HG03135 (cell line): ENCODE measurements around the gene CDK5RAP2.
"Not testable (repeated sequence)": the region's sequence is repeated elsewhere in the genome, so short reads cannot be mapped to it uniquely, and the experiment has no call there.

Experiments
- ATAC-seq: cut with Tn5 transposase; IDR thresholded peaks from one replicate; pipeline ENCODE4 v1.9.1; 2021; ENCODE audit warnings: mild to moderate bottlenecking, moderate library complexity; ENCODE audit not compliant: unreplicated experiment

Gene CDK5RAP2

DNA sequence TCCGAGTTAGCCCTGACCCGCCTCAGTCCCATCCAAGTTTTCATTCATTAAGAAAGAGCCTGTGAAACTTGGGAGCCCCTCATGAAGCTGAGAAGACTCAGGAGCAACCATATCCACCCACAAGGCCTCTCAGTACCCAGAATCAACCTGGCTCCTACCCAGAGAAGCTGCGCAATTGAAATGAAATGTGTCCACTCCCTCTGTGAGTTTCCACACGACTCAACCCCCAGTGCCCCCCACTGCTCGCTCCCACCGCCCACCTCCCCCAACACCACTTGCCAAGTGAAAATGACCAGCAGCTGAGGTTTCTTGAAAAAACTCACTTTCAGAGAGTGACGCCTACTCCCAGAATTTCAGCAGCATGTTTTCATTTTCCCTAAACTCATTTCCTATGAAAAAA, 104.6 kb downstream of the CDK5RAP2 start:
- ATAC-seq: no peak

GRCh38 chr9:120474591-120475243, 105.2 kb downstream of the CDK5RAP2 start:
- ATAC-seq: no peak

DNA sequence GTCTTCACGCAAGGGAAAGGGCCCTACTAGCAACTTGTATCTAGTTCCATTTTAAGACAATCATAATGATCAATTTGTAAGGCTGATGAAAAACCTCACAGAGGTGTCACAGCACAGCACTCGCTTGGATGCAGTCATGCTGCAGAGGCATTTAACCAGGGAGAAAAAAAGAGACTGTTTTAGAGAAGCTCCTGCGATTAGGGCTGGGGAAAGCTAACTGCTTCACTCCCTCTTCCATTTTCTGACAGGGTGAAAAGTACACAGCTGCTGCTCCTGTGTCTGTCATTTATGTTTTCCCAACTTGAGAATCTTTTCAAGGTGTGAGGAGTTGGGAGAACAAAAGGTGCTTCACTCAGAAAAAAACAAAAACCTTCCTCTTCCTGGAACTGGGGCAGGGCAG, 106.4 kb downstream of the CDK5RAP2 start:
- no peak for ATAC-seq

GRCh38 chr9:120465685-120466407, 114.1 kb downstream of the CDK5RAP2 start:
- no peak for ATAC-seq

DNA sequence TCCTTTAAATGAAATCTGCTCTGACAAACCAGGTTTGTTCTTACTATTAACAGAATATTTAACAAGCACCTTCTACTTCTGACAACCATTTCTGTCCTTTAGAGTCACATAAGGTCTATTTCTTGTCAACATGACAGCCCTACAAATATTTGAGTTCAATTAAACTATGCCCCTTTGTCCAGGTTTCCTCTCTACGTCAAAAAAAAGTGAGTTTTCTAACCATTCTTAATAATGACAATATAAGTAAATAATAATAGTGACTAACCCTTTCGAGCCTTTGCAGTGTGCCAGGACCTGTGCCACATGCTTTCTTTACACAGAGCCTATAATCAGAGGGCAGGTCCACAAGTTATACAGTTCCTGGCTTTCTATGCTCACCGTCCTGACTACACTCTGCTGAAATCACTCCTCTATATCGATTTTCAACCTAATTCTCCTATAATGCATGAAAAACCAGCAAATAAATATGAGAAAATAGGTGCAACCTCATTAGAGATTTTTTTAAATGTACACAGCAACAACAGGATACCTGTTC, 115.0 kb downstream of the CDK5RAP2 start:
- no peak for ATAC-seq

- no peak for ATAC-seq
Observed at GRCh38 chr9:120464176-120464886, 115.6 kb downstream of the CDK5RAP2 start.

DNA sequence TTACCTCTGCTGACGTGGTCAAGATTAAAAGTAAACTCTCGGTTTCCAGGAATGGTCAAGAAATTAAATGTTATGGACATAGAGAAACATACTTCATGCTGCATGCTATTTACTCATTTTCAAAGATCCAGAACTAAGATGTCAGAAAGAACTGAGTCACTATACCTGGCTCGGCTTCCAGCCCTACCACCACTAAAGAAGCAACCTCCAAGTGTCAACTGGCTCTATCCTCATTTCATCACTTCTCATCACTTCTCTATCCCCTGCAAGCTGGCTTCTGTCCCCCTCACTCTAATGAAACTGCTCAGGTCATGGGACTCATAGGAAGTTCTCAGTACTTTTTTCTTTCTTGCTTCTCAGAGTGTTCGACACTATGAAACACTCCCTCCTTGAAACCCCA, 116.2 kb downstream of the CDK5RAP2 start:
- no peak for ATAC-seq

DNA sequence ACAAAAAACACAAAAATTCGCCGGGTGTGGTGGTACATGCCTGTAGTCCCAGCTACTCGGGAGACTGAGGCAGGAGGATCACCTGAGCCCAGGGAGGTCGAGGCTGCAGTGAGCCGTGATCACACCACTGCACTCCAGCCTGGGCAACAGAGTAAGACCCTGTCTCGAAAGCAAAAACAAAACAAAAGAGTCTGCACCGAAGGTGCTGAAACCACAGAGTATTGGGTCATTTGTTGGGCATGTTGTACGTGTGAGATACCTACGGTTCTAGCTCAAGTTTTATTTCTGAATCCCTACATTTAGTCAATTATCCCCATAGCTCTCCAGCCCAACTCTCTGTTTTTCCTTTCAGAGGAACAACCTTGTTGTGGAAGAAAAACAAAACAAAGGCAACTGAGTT, 118.3 kb downstream of the CDK5RAP2 start:
- not testable (repeated sequence) for ATAC-seq

- ATAC-seq: no peak
Observed at GRCh38 chr9:120456218-120456617, 123.7 kb downstream of the CDK5RAP2 start.

DNA sequence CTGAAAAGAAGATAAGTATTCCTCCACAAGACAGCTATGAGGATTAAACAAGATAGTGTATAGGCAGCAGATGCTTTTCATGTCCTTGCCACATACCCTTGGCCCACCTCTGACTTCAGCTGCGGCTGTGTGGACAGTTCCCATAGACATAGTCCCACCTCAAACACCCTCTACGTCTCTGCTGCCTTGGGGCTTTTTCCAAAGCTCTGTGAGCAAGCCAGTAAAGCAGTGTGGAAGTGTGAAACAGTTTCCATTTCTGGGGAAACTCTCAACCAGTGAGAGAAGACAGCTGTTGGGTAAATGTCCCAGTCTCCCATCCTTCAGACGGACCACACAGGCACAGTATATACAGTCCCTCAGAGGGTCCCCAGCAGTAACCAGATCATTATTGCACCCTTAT, 125.5 kb downstream of the CDK5RAP2 start:
- ATAC-seq: no peak

DNA sequence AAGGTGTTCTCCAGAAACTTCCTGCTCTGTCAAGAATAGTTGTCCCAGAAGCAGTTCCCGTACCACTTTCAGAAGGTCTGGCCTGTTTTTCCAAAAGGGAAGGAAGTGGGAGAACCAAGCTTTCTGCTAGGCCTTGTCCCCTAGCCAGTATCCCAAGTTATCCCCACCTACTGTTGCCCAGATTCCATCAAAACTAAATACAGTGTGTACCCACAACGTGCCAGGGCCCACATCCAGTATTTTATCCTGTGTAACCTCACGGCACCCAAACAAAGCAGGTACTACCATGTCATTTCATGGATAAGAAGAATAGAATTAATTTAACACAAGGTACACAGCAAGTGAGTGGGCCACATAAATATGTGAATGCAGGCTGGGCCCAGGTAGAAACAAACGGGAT, 126.2 kb downstream of the CDK5RAP2 start:
- no peak for ATAC-seq

- no peak for ATAC-seq
Observed at GRCh38 chr9:120452631-120453030, 127.3 kb downstream of the CDK5RAP2 start.

- no peak for ATAC-seq
Observed at GRCh38 chr9:120450916-120451315, 129.1 kb downstream of the CDK5RAP2 start.

- ATAC-seq: no peak
Observed at GRCh38 chr9:120449566-120449965, 130.4 kb downstream of the CDK5RAP2 start.

DNA sequence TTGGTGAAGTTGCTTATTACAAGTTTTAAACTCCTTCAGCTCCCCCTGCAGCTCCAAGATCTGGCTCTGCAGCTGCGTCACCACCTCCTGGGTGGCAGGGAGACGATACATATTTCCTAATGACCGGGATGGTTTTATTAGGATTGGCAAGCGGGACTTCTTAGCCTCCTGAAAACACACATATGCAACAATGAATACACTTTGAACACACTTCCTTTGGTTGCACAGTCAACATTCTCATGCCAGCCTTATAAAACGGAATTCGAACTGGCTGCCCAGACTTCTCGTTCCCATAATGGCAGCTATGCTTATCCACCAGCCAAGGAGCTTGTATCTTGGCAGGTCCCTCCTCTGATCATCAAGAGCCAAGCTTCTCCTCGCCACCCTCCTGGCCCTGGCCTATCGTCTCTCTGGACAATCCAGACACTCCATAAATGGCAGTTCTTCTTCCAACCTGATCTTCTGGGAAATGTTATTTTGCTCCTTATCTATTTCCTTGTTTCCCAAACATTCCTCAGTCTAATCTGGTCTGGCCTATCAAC, 131.9 kb downstream of the CDK5RAP2 start:
- ATAC-seq: no peak

DNA sequence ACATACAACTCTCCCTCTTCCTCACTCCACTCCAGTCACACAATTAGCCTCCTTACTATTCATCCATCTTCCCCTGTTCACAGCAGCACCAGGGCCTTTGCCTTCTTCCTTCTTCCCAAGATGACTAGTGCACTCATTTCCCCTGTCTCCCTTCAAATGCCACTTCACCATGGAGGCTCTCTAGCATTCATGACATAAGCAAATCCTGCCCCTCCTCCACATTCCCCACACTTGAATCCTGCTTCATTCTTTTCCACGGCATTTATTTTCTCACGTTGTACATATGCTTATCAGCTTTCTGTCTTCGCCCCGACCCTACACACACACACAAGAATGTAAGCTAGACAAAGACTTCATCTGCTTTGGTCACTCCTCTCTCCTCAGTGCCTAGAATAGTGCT, 133.3 kb downstream of the CDK5RAP2 start:
- no peak for ATAC-seq

DNA sequence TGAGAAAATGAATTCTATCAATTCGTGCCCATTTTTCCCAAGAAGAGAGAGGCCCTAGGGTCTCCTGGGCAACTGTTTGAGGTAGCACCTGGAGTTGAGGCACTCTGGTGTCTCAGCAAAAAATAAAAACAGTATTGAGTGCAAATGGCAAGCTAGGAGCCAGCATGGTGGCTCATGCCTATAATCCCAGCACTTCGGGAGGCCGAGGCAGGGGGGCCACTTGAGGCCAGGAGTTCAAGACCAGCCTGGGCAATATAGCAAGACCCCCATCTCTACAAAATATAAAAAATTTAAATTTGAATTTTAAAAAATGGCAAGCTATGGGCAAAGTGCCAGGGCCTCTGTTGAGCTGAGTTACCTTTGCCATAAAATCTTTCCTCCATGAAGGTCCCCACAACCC, 136.0 kb downstream of the CDK5RAP2 start:
- ATAC-seq: no peak

DNA sequence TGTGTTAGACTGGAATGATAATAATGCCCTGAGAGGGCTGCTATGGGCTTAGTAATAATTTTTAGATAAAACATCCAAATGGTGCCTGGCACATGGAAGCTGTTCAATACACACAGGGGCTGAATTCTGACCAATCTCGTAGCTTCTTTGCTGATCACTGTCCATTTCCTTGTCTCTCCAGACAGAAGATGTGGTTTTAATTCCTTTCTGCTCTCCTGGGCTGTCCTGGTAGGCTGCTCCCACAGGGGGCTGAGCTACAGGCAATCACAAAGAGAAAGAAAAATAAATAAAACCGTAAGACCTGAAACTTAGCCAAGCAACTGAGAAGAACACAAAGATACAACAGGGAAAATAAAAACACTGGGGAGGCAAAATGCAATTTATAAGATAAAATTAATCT, 136.5 kb downstream of the CDK5RAP2 start:
- ATAC-seq: no peak

GRCh38 chr9:120442308-120442995, 137.5 kb downstream of the CDK5RAP2 start:
- ATAC-seq: no peak

GRCh38 chr9:120441426-120442307, 138.3 kb downstream of the CDK5RAP2 start:
- no peak for ATAC-seq
